Activated CD4-positive, CD25-positive, alpha-beta regulatory T cell treated with anti-CD3 and anti-CD28 coated beads, Interleukin-2, amount 50 U/mL, for 16 hours (primary cell): ENCODE measurements around the gene MCUR1.
A peak's percentile ranks its signal among the peaks of the same experiment; 100 is the strongest.
"Not testable (repeated sequence)": the region's sequence is repeated elsewhere in the genome, so short reads cannot be mapped to it uniquely, and the experiment has no call there.

Experiments
- DNase-seq: peaks from one replicate; pipeline ENCODE4 v3.0.0-alpha.2; 2020; ENCODE audit warnings: low read depth, low spot score

Gene MCUR1

DNA sequence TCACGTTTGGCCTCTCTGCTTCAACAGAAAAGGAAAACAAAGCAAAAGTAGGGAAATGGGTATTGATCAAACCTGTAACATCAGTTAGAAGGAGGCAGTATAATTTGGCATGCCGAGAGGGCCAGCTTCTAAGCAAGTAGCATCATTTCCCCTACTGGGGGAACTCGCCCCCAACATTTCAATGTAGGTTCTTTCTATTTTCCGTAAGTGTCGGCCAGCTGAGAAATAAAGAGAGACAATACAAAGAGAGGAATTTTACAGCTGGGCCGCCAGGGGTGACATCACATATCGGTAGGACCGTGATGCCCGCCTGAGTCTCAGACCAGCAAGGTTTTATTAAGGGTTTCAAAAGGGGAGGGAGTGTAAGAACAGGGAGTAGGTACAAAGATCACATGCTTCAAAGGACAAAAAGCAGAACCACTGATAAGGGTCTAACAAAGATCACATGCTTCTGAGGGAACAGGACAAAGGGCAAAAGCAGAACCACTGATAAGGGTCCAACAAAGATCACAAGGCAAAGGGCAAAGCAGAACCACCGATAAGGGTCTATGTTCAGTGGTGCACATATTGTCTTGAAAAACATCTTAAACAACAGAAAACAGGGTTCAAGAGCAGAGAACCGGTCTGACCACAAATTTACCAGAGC lies 14.4 kb upstream of the MCUR1 start:
- not testable (repeated sequence) for DNase-seq

DNA sequence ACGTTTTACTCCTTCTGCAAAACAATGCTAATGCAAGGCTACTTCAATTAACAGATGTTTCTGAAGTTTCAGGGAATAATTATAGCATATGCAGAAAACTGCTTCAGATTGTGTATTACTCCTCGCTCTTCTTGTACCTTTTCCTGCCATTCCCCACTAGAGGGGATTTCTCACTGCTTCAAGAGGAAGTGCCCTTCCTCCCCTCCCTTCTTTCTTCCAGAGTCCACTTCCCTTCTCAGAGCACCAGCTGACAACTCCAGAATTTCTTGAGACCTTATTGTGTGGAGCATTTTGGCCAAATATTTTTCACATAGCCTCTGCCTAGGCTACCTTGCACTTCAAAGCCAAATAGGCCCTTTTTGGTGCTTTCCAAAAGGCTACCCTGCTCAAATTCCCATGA lies 12.7 kb upstream of the MCUR1 start:
- DNase-seq: no peak

DNA sequence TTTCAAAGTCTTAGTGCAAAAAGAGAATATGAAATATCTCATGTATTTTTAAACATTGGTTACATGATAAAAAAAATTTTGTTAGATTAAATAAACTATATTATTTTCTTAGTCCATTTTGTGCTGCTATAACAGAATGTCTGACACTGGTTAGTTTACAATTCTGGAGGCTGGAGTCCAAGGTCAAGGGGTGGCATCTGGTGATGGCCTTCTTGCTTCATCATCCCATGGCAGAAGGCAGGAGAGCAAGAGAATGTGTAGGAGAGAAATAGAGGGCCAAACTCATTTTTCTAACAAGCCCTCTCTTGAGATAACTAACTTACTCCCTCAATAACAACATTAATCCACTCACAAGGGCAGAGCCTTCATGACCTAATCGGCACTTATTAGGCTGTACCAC lies 11.5 kb upstream of the MCUR1 start:
- DNase-seq: no peak

DNA sequence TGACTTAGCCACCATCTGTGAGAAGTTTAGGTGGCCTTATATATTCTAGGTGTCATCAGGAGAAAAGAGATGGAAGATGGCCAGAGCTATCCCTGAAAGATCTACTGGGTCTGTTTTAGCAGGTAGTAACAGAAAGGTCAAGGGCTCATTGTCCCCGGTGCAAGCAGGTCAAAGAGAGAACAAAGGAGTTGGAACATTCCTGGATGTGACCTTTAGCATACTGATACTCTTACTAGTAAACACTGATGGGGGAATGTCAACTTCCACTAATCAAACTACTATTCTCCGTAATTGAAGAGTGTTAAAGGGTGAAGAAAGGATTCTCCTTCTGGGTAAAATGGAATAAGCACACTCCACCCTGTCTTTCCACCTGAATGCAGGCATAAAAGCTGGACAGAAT lies 4.0 kb upstream of the MCUR1 start:
- no peak for DNase-seq

DNA sequence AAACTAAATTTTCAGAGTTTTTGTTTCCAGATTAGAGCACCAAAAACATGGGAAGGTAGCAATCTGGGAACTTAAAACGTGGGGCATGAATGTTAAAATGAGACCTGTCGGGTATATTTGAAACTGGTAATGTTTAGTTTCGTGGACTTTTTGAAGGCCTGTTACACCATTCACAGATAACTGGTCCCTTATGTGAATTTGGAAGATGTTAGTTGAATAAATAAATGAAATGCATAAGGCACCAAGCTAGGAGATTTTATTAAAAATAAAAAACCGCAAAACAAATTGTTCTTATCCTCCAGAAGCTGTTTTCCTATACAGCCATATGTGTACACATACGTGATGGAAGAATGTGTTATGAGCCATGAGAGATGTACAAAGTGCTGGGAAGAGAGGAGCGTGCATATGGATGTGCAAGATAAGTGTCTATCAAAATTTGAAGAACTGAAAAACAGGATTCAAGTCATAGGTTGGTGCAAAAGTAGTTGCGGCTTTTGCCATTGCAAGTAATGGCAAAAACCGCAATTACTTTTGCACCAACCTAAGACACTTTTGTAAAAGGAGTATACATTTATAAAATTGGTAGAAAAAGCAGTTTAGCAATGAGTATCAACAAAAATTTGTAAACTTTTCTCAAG lies 700 bp upstream of the MCUR1 start:
- DNase-seq: no peak

DNA sequence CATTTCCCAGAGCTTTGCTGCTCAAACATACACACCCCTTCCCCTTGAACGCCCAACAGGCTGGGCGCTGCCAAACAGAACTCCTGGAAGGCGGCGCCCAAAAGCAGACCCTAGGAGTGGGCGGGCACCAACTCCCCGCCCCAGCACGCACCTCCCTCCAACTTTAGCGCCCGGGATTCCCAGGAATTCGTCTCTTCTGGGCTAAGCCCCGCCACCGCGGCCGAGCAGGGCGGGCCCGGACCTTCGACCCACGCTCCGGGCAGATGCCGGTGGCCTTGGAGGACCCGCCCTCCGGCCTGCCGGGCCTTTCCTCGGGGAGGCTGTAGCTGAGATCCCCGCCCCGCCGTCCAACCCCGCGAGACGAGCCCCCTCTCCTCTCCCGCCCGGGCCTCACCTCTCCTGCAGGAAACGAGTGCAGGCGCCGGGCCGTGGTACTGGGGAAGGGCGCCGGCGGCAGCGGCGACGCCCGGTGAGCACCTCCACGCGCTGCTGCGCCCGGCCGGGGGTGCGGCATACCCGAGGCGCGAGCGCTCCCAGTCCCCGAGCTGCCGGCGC lies 659 bp downstream of the MCUR1 start:
- no peak for DNase-seq

DNA sequence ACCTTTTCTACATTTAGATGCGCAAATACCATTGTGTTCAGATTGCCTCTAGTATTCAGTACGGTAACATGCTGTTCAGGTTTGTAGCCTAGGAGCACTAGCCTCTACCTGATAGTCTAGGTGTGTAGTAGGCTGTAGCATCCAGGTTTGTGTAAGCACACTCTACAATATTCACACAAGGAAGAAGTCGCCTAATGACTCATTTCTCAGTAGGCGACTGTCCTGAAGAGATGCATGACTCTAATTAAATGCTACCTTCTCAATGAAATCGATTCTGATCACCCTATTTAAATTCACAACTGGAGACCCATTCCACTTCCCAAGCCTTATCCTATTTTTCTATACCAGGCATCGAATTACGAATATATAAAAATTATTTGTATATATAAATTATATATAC lies 1.3 kb downstream of the MCUR1 start:
- DNase-seq: no peak

DNA sequence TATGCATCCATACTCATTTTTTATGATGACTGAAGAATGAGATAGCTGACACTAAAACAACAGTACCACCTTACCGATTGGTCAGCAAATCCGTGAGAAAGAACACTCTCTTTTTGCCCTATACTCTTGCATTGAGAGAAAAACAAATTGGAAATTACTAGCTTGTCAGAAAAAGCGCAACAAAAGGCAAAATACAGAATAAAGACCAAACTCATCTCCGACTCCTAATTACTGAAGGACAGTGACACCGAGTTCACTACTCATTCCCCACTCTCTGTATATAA lies 2.1 kb downstream of the MCUR1 start:
- no peak for DNase-seq

DNA sequence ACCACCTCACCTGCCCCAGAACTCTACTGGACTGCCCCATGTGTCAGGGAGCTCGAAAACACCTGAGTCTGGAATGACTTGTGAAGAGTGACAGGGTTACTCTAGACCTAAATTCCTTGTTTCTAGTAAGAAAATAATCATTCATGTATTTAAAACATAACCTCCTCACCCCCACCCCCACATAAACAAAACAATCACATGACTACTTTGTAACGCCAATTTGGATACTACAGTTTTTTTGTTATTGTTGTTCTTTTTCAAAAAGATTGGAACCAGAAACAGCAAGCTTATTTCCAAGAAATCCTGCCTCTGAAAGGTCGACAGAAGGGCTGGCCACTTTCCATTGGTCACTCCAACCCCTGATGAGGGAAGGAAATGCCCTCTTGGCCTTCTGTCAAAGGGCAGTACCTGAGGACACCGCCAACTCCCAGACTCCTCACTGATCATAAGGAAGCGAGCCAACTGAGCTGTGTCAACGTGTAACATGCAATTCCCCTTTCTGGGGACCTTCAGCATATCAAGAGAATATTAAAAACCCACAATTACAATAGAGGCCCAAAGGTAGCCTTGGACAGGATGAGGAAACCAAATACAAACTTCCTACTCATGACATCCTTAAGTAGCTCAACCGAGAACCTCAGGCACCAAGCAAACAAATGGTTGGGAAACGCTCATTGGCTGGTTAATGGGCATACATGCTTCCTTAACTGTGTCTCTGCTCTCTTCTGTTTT lies 2.6 kb downstream of the MCUR1 start:
- no peak for DNase-seq

DNA sequence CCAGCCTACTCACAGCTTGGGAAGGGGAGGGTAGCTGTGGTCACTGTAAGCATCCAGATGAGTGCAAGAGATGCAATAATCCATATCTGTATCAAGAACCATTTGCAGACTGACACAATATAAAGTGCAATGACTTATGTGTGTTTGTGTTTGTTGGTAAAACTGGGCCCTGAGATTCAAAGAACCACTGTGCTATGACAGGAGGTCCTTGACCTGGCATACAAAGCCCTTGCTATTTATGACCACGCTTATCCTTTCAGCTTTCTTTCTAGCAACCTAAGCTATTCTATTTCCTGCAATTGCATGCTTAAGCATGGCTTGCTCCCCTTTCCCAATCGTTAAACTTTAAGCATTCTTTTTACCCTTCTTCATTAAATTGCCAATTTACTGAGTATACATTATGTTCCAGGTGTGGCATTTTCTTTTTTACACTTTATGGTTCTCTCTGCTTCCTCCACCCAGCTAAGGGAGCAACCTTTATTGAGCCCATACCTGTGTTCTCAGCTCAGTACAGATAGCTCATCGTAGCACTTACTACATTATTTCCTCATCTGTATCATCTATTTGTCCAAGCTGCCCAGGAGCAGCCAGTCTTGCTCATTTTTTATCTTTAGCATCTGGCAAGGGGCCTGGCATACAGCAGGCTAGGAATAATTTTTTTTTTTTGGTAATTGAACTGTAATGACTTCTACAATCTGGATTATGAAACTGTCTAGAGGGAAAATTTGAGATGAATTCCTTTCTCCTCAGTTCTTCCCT lies 3.5 kb downstream of the MCUR1 start:
- no peak for DNase-seq

DNA sequence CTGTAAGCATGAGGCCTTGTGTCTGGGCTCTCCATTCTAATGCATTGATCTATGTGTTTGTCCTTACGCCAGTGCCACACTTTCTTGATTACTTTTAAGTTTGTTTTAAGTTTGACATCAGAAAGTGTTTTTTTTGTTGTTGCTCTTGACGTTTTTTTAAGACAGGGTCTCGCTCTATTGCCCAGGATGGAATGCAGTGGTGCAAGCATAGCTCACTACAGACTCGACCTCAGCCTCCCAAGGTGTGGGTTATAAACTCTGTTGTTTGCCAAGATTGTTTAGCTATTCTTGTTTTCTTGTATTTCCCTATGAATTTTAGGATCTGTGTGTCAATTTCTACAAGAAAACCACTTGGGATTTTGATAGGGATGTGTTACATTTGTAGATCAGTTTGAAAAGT lies 5.6 kb downstream of the MCUR1 start:
- DNase-seq: no peak

DNA sequence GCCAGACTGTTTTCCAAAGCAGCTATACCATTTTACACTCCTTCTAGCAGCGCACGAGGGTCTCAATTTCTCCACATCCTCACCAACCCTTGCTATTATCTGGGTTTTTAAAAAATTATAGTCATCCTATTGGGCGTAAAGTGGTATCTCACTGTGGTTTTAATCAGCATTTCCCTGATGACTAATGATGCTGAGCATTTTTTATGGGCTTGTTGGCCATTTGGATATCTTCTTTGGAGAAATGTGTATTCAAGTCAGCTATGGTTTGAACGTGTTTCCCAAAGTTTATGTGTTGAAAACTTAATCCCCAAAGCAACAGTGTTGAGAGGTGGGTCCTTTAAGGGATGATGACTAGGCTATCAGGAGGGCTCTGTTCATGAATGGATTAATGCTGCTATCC lies 6.7 kb downstream of the MCUR1 start:
- no peak for DNase-seq

DNA sequence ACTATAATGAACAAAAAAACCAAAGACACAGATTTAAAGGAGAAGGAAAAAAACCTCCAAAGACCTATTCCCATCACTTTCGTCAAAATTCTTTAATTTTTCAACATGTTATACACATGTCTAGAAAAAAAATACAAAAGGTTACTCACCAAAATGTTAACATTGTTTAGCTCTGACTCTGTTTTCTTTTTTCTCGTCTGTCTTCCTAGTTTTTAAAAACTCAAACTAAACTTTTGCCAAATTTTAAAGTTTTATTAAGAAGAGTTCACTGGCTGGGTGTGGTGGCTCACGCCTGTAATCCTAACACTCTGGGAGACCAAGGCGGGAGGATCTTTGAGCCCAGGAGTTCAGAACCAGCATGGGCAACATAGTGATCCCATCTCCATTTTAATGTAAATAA lies 10.8 kb downstream of the MCUR1 start:
- DNase-seq: no peak

DNA sequence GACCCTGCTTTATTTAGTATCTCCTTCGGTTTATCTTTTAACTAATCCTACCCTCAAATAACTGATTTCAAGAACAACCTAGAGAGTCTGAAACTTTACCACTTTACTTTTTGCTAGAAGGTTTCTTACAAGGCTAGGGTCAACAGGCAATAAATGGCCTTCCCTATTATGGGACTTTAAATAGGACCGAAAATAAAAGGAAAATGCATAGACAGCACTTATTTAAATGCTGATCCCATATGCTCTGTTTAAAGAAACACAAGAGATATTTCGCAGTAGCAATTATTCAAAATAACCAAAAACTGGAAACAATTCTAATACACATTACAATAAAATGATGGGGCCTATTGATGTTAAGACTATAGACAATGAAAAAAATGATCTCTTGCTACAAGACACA lies 13.7 kb downstream of the MCUR1 start:
- no peak for DNase-seq

DNA sequence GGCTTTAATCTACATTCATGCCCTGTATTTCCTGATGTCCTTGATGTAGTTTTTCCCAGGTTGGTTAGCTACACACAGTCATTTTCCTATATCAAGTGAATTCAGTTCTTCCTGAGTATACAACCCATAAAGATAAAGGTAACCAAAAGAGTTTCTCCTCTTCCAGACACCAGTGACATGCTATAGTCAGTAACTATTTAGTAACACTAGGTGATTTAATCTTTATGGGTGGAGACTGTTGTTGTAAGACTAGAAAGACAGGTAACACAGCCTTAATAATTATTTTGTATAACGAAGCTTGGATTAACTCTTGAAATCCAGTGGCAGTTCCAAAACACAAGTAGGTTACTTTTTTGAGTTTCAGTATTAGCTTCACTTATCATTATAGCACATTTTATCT lies 17.6 kb downstream of the MCUR1 start:
- DNase-seq: no peak

DNA sequence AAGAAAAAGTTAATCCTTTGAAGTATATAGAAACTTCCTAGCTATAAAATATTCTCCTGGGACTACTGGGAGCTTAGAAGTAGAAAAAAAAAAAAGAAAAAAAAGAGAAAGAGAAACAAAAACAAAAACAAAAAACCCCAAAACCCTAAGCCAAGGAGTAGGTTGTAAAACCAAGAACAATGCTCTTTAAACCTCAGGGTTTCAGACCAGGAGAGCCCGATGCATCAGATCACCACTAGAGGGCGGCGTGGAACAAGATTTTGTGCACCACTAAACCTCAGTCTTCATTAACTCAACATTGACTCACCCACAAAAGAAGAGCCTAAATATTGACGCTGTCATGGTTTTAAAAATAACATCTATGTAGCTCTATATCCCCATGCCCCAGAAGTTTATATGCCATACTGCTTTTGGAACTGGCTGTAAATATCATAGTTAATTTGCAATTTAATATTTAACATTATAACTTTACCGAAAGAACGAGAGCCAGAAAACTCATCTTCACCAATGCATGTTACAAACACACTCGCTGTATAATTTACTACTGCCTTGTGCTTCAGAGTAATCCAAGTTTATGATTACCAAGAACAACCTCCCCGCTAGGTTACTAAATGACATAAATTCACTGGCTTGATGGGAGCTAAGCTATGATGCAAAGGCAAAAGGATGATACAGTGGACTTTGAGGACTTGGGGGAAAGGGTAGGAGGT lies 19.2 kb downstream of the MCUR1 start:
- DNase-seq: peak; percentile 76

DNA sequence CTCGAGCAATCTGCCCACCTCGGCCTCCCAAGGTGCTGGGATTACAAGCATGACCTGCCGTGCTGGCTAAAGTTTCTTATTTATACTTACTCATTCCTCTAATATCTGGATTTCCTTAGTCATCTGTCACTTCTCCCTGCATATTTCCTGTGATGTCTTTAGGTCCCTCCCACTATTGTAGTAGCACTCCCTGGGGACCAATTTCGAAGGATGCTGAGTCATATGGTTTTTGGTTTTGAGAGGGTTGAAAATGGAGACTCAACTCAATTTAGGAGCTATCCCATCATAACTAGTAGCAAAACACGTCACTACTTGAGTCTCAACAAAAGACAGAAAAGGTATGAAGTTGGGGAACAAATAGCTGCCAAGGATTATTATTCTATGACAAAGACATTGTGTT lies 20.2 kb downstream of the MCUR1 start:
- DNase-seq: no peak

DNA sequence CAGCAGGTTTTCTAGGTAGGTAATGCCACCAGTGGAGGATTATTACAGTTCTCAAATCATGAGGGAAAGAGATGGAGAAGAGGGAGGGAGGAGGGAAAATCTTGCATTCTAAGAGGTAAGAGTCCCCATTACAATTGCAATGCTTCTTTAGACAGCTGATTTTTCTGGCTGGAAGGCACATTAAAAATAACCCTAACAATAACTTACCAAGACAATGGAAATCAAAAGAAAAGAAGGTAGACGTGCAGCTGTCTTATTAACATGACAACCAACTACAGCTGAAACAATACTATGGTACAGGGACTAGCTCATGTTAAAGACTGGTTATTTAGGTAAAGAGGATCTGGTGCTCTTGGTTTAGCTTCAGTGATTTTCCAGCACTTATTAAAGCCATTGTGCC lies 24.6 kb downstream of the MCUR1 start:
- DNase-seq: no peak

DNA sequence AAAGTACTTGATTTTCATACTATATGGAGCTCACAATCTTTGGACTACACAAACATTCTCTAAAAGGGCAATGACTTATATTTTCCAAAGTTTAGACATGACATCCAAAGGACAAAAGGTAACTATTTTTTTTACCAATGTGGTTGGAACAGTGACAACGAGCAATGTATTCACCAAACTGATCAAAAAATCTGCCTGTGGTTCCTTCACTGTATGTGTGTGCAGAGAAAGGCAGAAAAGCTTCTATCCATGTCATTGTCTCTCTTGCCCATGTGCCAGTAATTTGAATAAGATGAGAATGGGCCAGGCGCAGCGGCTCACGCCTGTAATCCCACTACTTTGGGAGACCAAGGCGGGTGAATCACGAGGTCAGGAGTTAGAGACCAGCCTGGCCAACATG lies 25.5 kb downstream of the MCUR1 start:
- no peak for DNase-seq

DNA sequence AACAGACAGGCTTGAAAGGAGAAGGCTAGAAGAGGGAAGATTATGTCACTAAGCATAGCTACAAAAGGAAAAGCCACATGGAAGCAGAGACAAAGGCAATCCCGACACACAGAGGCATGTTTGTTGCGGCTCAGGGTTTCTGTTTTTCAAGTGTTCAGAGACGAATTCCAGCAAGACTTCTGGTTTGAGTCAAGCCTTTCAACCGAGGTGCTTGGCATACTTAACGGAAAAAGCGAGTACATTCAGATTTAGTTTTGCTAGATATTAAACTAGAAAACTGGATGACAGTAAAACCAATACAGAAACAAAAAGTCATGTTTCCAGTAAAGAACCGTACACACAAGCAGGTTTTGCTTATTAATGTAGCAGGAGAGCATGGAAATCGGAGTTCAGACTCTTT lies 27.2 kb downstream of the MCUR1 start:
- no peak for DNase-seq

DNA sequence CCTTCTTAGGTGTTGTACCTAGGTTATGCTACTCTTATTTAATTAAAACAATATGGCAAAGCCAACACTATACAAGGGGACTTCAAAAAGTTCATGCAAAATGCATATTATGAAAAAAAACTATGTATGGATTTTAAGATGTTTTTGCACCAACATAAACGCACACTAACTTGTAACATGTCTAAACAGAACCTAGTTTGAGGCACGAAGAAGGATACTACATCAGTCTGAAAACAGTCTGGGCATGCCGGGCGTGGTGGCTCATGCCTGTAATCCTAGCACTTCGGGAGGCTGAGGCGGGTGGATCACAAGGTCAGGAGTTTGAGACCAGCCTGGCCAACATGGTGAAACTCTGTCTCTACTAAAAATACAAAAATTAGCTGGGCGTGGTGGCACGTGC lies 34.2 kb downstream of the MCUR1 start:
- not testable (repeated sequence) for DNase-seq

DNA sequence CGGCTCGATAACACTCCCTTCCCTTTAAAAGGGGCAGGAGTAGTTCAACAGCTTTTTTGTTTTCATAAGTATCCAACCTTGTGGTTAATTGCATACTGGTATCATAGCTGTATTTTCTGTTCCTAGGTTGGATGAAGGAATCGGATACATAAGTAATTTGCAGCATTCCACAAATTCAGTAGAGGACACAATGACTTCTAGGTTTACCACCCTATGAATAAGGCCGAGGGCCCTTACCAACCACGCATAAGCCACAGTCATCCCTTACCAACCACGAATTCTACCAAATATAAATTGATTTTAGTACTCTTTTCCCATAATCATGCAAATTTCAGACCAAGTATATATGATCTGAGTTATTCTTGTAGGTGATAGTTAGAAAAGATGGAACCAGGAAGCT lies 36.3 kb downstream of the MCUR1 start:
- no peak for DNase-seq
